H1 (cell line): ENCODE data around the gene EPS8. TPM values are rescaled to one million over a fixed set of nuclear protein-coding genes. Genes with fewer than 3 reads are reported as not detected.

Source experiments
- CTCF ChIA-PET: fragments of 300-600 bp; sonication (Branson Sonifier 250); formaldehyde crosslinking; loops from one replicate; lab custom pipeline; 2021; ENCODE audit not compliant: partially characterized antibody; lab: Charles Lee
- POLR2A ChIA-PET: fragments of 300-600 bp; sonication (Branson Sonifier 250); formaldehyde crosslinking; loops from one replicate; lab custom pipeline; 2021; ENCODE audit warnings: inconsistent platforms; ENCODE audit not compliant: partially characterized antibody; lab: Charles Lee
- DNase-seq, 2 experiments: peaks; one replicate each; pipeline versions ENCODE4 v3.0.0 to v3.0.0-alpha.2; 2010 to 2022; ENCODE audit warnings: low spot score in 2 of 2, low read depth in 1 of 2, mixed read lengths in 1 of 2
- FAIRE-seq: peaks from 2 replicates; lab custom pipeline; 2011; peaks lifted over from hg19 to GRCh38; lab: Jason Lieb, UNC
- H2AFZ ChIP-seq: 2 replicates; pipeline ENCODE4 v1.8.1; 2012; ENCODE audit warnings: low read length, inconsistent platforms
- H2AK5ac ChIP-seq: 2 replicates; pipeline ENCODE4 v1.6.1; 2013; ENCODE audit warnings: low read depth, low read length
- H2BK120ac ChIP-seq: replicated peaks from 2 replicates; pipeline ENCODE3; 2013; ENCODE audit warnings: low read depth, low read length, inconsistent platforms
- H2BK12ac ChIP-seq: 2 replicates; pipeline ENCODE4 v1.6.1; 2013; ENCODE audit warnings: low read depth, low read length
- H2BK15ac ChIP-seq: 2 replicates; pipeline ENCODE4 v1.6.1; 2013; ENCODE audit warnings: low read length
- H2BK20ac ChIP-seq: 2 replicates; pipeline ENCODE4 v1.6.1; 2013; ENCODE audit warnings: low read length
- H2BK5ac ChIP-seq: 2 replicates; pipeline ENCODE4 v1.6.1; 2013; ENCODE audit warnings: low read depth, low read length
- H3K14ac ChIP-seq: 2 replicates; pipeline ENCODE4 v1.6.1; 2013; ENCODE audit warnings: inconsistent platforms; ENCODE audit not compliant: insufficient read length
- H3K18ac ChIP-seq: 2 replicates; pipeline ENCODE4 v1.6.1; 2013; ENCODE audit warnings: low read length; ENCODE audit errors: extremely low read depth
- H3K23ac ChIP-seq: 2 replicates; pipeline ENCODE4 v1.6.1; 2013; ENCODE audit warnings: inconsistent platforms; ENCODE audit not compliant: insufficient read length
- H3K23me2 ChIP-seq: 2 replicates; pipeline ENCODE4 v1.6.1; 2013; ENCODE audit warnings: low read depth, low read length
- H3K27ac ChIP-seq: 2 replicates; pipeline ENCODE4 v1.6.1; 2011; ENCODE audit warnings: low read depth, low read length, inconsistent platforms
- H3K27me3 ChIP-seq, 4 experiments: replicated peaks in 1 of 4; 1 replicate in 1 of 4; 2 replicates in 3 of 4; pipeline versions ENCODE4 v1.6.1 to v1.8.1; 2011 to 2013; ENCODE audit warnings: low read length in 3 of 4, mild to moderate bottlenecking in 3 of 4, inconsistent platforms in 2 of 4, mixed read lengths in 2 of 4, moderate library complexity in 1 of 4; ENCODE audit not compliant: control insufficient read depth in 3 of 4, insufficient read depth in 3 of 4; ENCODE audit errors: extremely low read depth in 1 of 4
- H3K36me3 ChIP-seq, 4 experiments: 2 replicates each; pipeline versions ENCODE4 v1.6.1 to v1.8.1; 2011 to 2013; ENCODE audit warnings: mild to moderate bottlenecking in 4 of 4, low read length in 3 of 4, moderate library complexity in 2 of 4, control low read depth in 1 of 4, inconsistent platforms in 1 of 4; ENCODE audit not compliant: insufficient read depth in 4 of 4, control insufficient read depth in 2 of 4
- H3K4ac ChIP-seq: replicated peaks from 2 replicates; pipeline ENCODE3; 2013; ENCODE audit warnings: low read length, low read depth, mixed read lengths, inconsistent platforms; ENCODE audit not compliant: insufficient read length
- H3K4me1 ChIP-seq, 4 experiments: replicated peaks in 1 of 4; 1 replicate in 1 of 4; 2 replicates in 3 of 4; pipeline versions ENCODE4 v1.6.1 to v1.8.1; 2011 to 2013; ENCODE audit warnings: low read length in 3 of 4, inconsistent platforms in 2 of 4, mixed read lengths in 1 of 4; ENCODE audit not compliant: insufficient read depth in 4 of 4, control insufficient read depth in 3 of 4
- H3K4me2 ChIP-seq, 2 experiments: 2 replicates each; pipeline versions ENCODE4 v1.6.1 to v1.8.1; 2011 to 2013; ENCODE audit warnings: low read depth in 2 of 2, low read length in 2 of 2, control low read depth in 1 of 2, inconsistent platforms in 1 of 2, mild to moderate bottlenecking in 1 of 2; ENCODE audit not compliant: insufficient read depth in 1 of 2
- H3K4me3 ChIP-seq, 4 experiments: fragments of 200-600, 300-600 bp in 1 of 4; sonication (generic), shearing (Covaris generic), sonication (Bioruptor Twin) in 1 of 4; 2 replicates each; pipeline versions ENCODE4 v1.5.1 to v1.8.1; 2011 to 2016; ENCODE audit warnings: low read length in 4 of 4, low read depth in 3 of 4, control low read depth in 2 of 4, inconsistent platforms in 2 of 4, mild to moderate bottlenecking in 2 of 4, mixed read lengths in 1 of 4, moderate library complexity in 1 of 4; ENCODE audit not compliant: insufficient read depth in 2 of 4; ENCODE audit errors: extremely low read depth in 1 of 4
- H3K56ac ChIP-seq: replicated peaks from 2 replicates; pipeline ENCODE3; 2013; ENCODE audit warnings: low read depth, mild to moderate bottlenecking, mixed read lengths, low read length, inconsistent platforms; ENCODE audit not compliant: insufficient read length
- H3K79me1 ChIP-seq: 2 replicates; pipeline ENCODE4 v1.6.1; 2013; ENCODE audit warnings: low read depth, low read length, control low read depth
- H3K79me2 ChIP-seq, 2 experiments: 2 replicates each; pipeline versions ENCODE4 v1.6.1 to v1.8.1; 2012 to 2013; ENCODE audit warnings: low read length in 2 of 2, mild to moderate bottlenecking in 2 of 2, inconsistent platforms in 1 of 2; ENCODE audit not compliant: insufficient read depth in 2 of 2, control insufficient read depth in 1 of 2
- H3K9ac ChIP-seq, 4 experiments: replicated peaks in 1 of 4; 1 replicate in 1 of 4; 2 replicates in 3 of 4; pipeline versions ENCODE4 v1.6.1 to v1.8.1; 2011 to 2013; ENCODE audit warnings: low read depth in 3 of 4, low read length in 3 of 4, control low read depth in 2 of 4, mild to moderate bottlenecking in 2 of 4, moderate library complexity in 2 of 4, inconsistent platforms in 1 of 4; ENCODE audit errors: extremely low read depth in 1 of 4
- H3K9me3 ChIP-seq, 2 experiments: 2 replicates each; pipeline versions ENCODE4 v1.6.1 to v1.8.1; 2012 to 2013; ENCODE audit warnings: mild to moderate bottlenecking in 2 of 2, moderate library complexity in 2 of 2, control low read depth in 1 of 2, inconsistent platforms in 1 of 2, low read depth in 1 of 2, low read length in 1 of 2, mixed read lengths in 1 of 2; ENCODE audit not compliant: insufficient read depth in 2 of 2
- H4K20me1 ChIP-seq, 2 experiments: replicated peaks in 1 of 2; 2 replicates each; pipeline versions ENCODE3 to v1.8.1; 2011 to 2013; ENCODE audit warnings: inconsistent platforms in 2 of 2, low read length in 2 of 2, mild to moderate bottlenecking in 1 of 2; ENCODE audit not compliant: insufficient read depth in 2 of 2, control insufficient read depth in 1 of 2
- H4K5ac ChIP-seq: 2 replicates; pipeline ENCODE4 v1.6.1; 2013; ENCODE audit warnings: low read length, low read depth, mixed read lengths, inconsistent platforms; ENCODE audit not compliant: insufficient read length
- H4K8ac ChIP-seq: 2 replicates; pipeline ENCODE4 v1.8.0; 2013; ENCODE audit warnings: mild to moderate bottlenecking, moderate library complexity, low read length, inconsistent platforms; ENCODE audit not compliant: insufficient read depth; ENCODE audit errors: extremely low read depth
- H4K91ac ChIP-seq: replicated peaks from 2 replicates; pipeline ENCODE3; 2013; ENCODE audit warnings: low read length, mixed read lengths, inconsistent platforms; ENCODE audit not compliant: insufficient read length
- ASH2L ChIP-seq: fragments of 200-600, 300-600 bp; sonication (generic); IDR thresholded peaks from one replicate; pipeline ENCODE4 v1.7.1; 2017; ENCODE audit warnings: low read length
- CBX5 ChIP-seq: fragments of 300-800, 300-1000 bp; sonication (generic); IDR thresholded peaks from 2 replicates; pipeline ENCODE4 v1.7.1; 2016; ENCODE audit warnings: antibody characterized with exemption, low read length, low read depth
- HDAC6 ChIP-seq: IDR thresholded peaks from one replicate; pipeline ENCODE4 v1.7.1; 2012; ENCODE audit warnings: low read depth, mild to moderate bottlenecking, inconsistent platforms, low read length, moderate library complexity
- KDM4A ChIP-seq: IDR thresholded peaks from one replicate; pipeline ENCODE4 v1.7.1; 2012; ENCODE audit warnings: low read depth, mild to moderate bottlenecking, moderate library complexity, low read length, inconsistent platforms; ENCODE audit not compliant: severe bottlenecking
- POLR2A ChIP-seq, 2 experiments: IDR thresholded peaks; 1 replicate in 1 of 2; 2 replicates in 1 of 2; pipeline ENCODE4 v1.6.1; 2011; ENCODE audit warnings: low read depth in 2 of 2, low read length in 2 of 2, mild to moderate bottlenecking in 2 of 2; ENCODE audit errors: control extremely low read depth in 1 of 2
- RFX5 ChIP-seq: IDR thresholded peaks from 2 replicates; pipeline ENCODE4 v1.6.1; 2011; ENCODE audit warnings: low read depth, low read length, improper control_type of control experiment, borderline replicate concordance
- SP2 ChIP-seq: IDR thresholded peaks from 2 replicates; pipeline ENCODE4 v1.6.1; 2012; ENCODE audit warnings: mild to moderate bottlenecking, low read length, inconsistent platforms
- TEAD4 ChIP-seq: IDR thresholded peaks from 2 replicates; pipeline ENCODE4 v1.6.1; 2012; ENCODE audit warnings: low read depth, low read length, inconsistent platforms, mixed read lengths
- WGBS, 2 experiments: shearing (Covaris generic) in 1 of 2; methylation state at CpG; one replicate each; pipeline versions ENCODE4 v1.1.6 to v1.1.7; 2013 to 2015; ENCODE audit warnings: low lambda C conversion rate in 2 of 2, mixed read lengths in 2 of 2, inconsistent platforms in 1 of 2, low coverage in 1 of 2, missing lambda C conversion rate in 1 of 2; ENCODE audit not compliant: insufficient replicate concordance in 2 of 2, insufficient coverage in 1 of 2, insufficient read length in 1 of 2; ENCODE audit errors: extremely low coverage in 1 of 2, missing lambda C conversion rate in 1 of 2; 5-methylcytosine and 5-hydroxymethylcytosine counted together
- polyA plus RNA-seq, 7 experiments: library from polyadenylated mRNA; depleted of rRNA in 3 of 7; stranded (reverse) in 5 of 7; unstranded in 2 of 7; fragments of >200 nt in 5 of 7; fragments of 200-250 nt in 2 of 7; gene quantifications; 1 replicate in 5 of 7; 2 replicates in 1 of 7; 4 replicates in 1 of 7; pipeline versions ENCODE4 v1.2.1 to v1.2.3, GENCODE V29; 2011 to 2013; ENCODE audit warnings: missing spikeins in 2 of 7, mixed read lengths in 2 of 7
- total RNA-seq: library from RNA; stranded (reverse); fragmentation: NEBNext Ultra II Directional; extraction: Animal tissue kit (Norgen Biotek cat#: 25700); gene quantifications from 2 replicates; pipeline ENCODE4 v1.2.1, GENCODE V29; 2021

Gene EPS8
- total and polyA plus RNA-seq, 2 of the 8 experiments (the other 6 are each of a cell fraction or from before 2014, with no cell fraction given): 3.0 to 4.6 TPM

- no peak overlapping the region for H2BK12ac ChIP-seq
- H3K27ac ChIP-seq: no peak overlapping the region
- DNase-seq (no peak), FAIRE-seq (no peak)
- H3K36me3 ChIP-seq: no peaks in the 10 kb centered on the region
- no peak overlapping the region for H3K18ac ChIP-seq
- H3K14ac ChIP-seq: no peak overlapping the region
- H4K20me1 ChIP-seq: no peaks in the 10 kb centered on the region
- no peak overlapping the region for H3K23ac ChIP-seq
- no peak overlapping the region for H3K4ac ChIP-seq
- no peaks in the 10 kb centered on the region; the same call in 1 of the 2 replicates for H3K23me2 ChIP-seq
- no peak overlapping the region for H2BK120ac ChIP-seq
- 85% methylated on average over 3 of the region's 3 CpGs; no CpG with 5 or more reads in 1 of the 2 experiments for WGBS, 2 experiments
- no peak overlapping the region for H2BK20ac ChIP-seq
- no peak overlapping the region for H2AK5ac ChIP-seq
- no peaks in the 10 kb centered on the region for H3K79me1 ChIP-seq
- H3K4me1 ChIP-seq: no peaks in the 10 kb centered on the region
- no peak overlapping the region for H3K4me2 ChIP-seq
- H3K79me2 ChIP-seq: no peaks in the 10 kb centered on the region
- H2AFZ ChIP-seq: no peak overlapping the region
- TF ChIP-seq RFX5: no peak
- TF ChIP-seq SP2: no peak
- TF ChIP-seq HDAC6: no peak
- TF ChIP-seq KDM4A: no peak
- TF ChIP-seq ASH2L: no peak
- TF ChIP-seq CBX5: no peak
- TF ChIP-seq TEAD4: no peak
- no peak for TF ChIP-seq POLR2A (IDR thresholded peaks at IDR 0.05; ENCODE audit: control extremely low read depth in 1 of 2, low read depth in 2 of 2, low read length in 2 of 2)
- TF ChIP-seq, all 59 proteins: peak for 0
- Histone ChIP-seq H2BK15ac (no peak overlapping the region), H3K27me3 (no peaks in the 10 kb centered on the region), H4K8ac (no peak overlapping the region), H2BK5ac (no peak overlapping the region), H3K4me3 (no peak overlapping the region), H3K9me3 (no peaks in the 10 kb centered on the region), H4K5ac (no peak overlapping the region), H3K9ac (no peak overlapping the region), H3K56ac (no peak overlapping the region), H4K91ac (no peak overlapping the region)
- CTCF ChIA-PET: no interaction called here
- POLR2A ChIA-PET: no interaction called here
These were observed 35.3 kb upstream of the EPS8 start for GRCh38 chr12:15824516-15824915.
